GM18861 (cell line): ENCODE data around the gene ELL2.
"Not testable (repeated sequence)": the region's sequence is repeated elsewhere in the genome, so short reads cannot be mapped to it uniquely, and the experiment has no call there.

ENCODE experiments used
- ATAC-seq: cut with Tn5 transposase; IDR thresholded peaks from one replicate; pipeline ENCODE4 v1.9.1; 2021; ENCODE audit not compliant: unreplicated experiment

ELL2 gene

GRCh38 chr5:95910521-95910920, 51.1 kb downstream of the ELL2 start:
- no peak for ATAC-seq

GRCh38 chr5:95909738-95910137, 51.9 kb downstream of the ELL2 start:
- ATAC-seq: no peak

GRCh38 chr5:95908799-95909198, 52.9 kb downstream of the ELL2 start:
- no peak for ATAC-seq

GRCh38 chr5:95907740-95908706, 53.6 kb downstream of the ELL2 start:
- ATAC-seq: no peak

- no peak for ATAC-seq
Measured at GRCh38 chr5:95907067-95907705, 54.5 kb downstream of the ELL2 start.

GRCh38 chr5:95906398-95906797, 55.3 kb downstream of the ELL2 start:
- not testable (repeated sequence) for ATAC-seq

GRCh38 chr5:95904827-95905226, 56.8 kb downstream of the ELL2 start:
- no peak for ATAC-seq

GRCh38 chr5:95903838-95904237, 57.8 kb downstream of the ELL2 start:
- ATAC-seq: no peak

- ATAC-seq: no peak
Measured at GRCh38 chr5:95901676-95902627, 59.7 kb downstream of the ELL2 start.

- no peak for ATAC-seq
Measured at GRCh38 chr5:95900383-95900958, 61.2 kb downstream of the ELL2 start.

- ATAC-seq: no peak
Measured at GRCh38 chr5:95899829-95900228, 61.8 kb downstream of the ELL2 start.

GRCh38 chr5:95899006-95899405, 62.6 kb downstream of the ELL2 start:
- no peak for ATAC-seq

- no peak for ATAC-seq
Measured at GRCh38 chr5:95895771-95896170, 65.9 kb downstream of the ELL2 start.

GRCh38 chr5:95895251-95895650, 66.4 kb downstream of the ELL2 start:
- no peak for ATAC-seq

- no peak for ATAC-seq
Measured at GRCh38 chr5:95892784-95893354, 68.8 kb downstream of the ELL2 start.

- ATAC-seq: no peak
Measured at GRCh38 chr5:95891499-95891898, 70.2 kb downstream of the ELL2 start.

- no peak for ATAC-seq
Measured at GRCh38 chr5:95889076-95889475, 72.6 kb downstream of the ELL2 start.

- no peak for ATAC-seq
Measured at GRCh38 chr5:95887977-95888376, 73.7 kb downstream of the ELL2 start.

- no peak for ATAC-seq
Measured at GRCh38 chr5:95886340-95887044, 75.2 kb downstream of the ELL2 start.

GRCh38 chr5:95884511-95884910, 77.1 kb downstream of the ELL2 start:
- no peak for ATAC-seq
